ENCODE results near the gene CDKAL1.

DNA sequence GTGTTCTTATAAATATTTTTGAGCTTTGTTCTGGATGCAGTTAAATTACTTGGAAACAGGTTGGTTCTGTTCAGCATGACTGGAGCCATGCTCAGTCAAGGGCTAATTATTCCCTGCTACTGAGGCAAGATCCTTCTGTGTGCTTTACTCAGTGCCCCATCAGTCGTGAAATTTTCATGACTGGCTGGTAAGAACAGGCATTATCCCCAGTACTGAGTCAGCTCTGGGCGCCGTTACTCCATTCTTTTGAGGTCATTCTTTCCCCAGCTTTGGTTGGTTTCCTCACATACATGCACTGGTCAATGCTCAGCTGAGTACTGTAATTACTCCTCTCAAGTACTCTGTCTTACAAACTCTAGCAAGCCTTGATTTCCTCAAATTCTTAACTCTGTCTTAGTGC lies 71.3 kb downstream of the CDKAL1 start:
- TF ChIP-seq, protein P1, sequence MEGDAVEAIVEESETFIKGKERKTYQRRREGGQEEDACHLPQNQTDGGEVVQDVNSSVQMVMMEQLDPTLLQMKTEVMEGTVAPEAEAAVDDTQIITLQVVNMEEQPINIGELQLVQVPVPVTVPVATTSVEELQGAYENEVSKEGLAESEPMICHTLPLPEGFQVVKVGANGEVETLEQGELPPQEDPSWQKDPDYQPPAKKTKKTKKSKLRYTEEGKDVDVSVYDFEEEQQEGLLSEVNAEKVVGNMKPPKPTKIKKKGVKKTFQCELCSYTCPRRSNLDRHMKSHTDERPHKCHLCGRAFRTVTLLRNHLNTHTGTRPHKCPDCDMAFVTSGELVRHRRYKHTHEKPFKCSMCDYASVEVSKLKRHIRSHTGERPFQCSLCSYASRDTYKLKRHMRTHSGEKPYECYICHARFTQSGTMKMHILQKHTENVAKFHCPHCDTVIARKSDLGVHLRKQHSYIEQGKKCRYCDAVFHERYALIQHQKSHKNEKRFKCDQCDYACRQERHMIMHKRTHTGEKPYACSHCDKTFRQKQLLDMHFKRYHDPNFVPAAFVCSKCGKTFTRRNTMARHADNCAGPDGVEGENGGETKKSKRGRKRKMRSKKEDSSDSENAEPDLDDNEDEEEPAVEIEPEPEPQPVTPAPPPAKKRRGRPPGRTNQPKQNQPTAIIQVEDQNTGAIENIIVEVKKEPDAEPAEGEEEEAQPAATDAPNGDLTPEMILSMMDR (IDR thresholded peaks at IDR 0.05; ENCODE audit: low read length): no peak
- TF ChIP-seq EZH2phosphoT487 (IDR thresholded peaks at IDR 0.05; ENCODE audit: low read length) (no peak), EZH2 (optimal IDR thresholded peaks at IDR 0.05; ENCODE audit: low read depth, low read length) (no peak)
